Dedifferentiated amniotic fluid mesenchymal stem cell (primary cell): Measurements from ENCODE around the gene GMPPA.
A peak's percentile ranks its signal among the peaks of the same experiment; 100 is the strongest.

Experiments used
- DNase-seq: peaks from one replicate; pipeline ENCODE4 v3.0.0-alpha.2; 2016; ENCODE audit errors: extremely low spot score

The GMPPA gene

DNA sequence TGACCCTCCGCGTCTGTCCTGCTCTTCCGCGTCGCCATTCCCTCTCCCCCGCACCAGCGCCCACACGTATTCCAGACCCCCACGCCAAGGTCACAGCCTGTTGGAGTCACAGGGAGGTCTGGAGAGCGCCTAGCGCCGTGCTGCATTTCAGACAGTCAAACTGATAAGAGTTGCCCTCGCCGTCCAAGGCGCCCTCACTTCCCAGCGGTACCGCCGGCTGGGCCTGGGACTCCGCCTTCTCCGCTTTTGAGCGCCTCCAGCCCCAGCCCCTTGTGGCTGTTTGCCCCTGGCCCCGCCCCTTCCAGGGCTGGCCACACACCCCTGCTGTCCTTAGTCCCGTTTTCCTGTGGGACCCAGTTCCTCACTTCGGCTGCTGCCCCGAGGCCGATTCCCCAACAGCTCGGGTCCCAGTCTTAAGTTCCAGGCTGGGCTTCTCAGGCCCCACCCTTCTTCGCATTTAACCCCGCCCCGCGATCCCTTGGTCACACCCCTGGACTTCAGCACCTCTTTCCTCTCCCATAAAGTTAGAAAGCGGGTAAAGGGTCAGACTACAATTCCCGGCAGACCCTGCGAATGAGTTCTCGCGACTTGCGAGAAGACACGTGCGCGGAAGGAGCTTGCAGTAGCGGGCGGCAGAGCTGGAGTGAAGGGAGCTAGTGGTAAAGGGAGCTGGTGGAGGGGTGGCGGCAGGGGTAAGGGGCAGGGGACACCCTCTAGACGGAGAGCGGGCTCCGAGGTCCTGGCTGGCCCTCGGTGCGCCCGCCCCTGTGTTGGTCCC, at the start of gene GMPPA:
Gene GMPPA (plus strand): TSS at position 612 of the 778 bp plus-strand sequence. CDS start 1,085 bp downstream, outside the sequence.
- DNase-seq = peak; percentile 99

DNA sequence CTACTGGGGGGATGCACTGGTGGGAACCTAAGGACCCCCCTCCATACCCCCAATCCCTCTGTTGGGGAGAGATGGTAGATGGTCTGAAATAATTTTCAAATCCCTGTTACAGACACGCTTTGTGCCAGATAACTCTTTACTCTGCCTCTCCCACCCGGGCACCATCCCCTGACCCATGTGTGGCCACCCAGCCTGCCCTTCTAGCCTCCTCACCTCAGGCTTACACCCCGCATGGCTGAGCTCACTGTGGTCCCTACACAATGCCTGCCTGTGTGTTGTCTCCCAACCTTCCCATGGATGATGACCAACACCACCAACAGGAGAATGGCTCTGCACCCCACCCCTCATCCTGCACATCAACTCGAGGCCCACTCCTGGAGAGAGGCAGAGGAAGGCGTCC, 49.1 kb upstream of the GMPPA start:
- DNase-seq = no peak

DNA sequence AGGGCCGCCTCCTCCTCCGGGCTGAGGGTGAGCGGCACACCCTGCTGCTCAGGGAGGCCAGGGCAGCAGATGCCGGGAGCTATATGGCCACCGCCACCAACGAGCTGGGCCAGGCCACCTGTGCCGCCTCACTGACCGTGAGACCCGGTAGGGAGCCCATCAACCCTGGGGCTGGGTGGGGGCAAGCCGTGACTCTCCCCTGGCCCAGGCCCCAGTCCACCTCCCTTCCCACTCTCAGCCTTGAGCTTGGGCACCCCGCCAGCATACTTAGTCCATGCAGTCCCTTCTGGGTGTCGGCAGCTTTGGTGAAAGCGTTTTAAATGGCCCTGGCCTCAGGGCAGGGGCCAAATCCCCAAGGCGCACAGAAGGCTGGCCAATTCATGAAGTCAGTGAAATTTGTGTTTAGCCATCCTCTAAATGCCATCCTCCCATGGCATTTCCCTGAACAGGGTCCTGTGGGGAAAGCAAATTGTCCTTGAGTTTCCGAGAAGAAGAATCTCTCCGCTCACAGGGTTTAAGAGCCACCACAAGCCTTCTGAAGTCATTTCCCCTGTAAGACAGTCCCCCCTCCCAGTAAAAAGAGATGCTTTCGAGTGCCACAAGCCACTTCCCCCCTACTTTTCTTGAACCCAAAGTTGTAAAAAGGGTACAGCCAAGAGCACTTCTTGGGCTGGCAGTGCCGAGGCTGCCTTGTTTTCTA, 46.9 kb upstream of the GMPPA start:
- no peak for DNase-seq

DNA sequence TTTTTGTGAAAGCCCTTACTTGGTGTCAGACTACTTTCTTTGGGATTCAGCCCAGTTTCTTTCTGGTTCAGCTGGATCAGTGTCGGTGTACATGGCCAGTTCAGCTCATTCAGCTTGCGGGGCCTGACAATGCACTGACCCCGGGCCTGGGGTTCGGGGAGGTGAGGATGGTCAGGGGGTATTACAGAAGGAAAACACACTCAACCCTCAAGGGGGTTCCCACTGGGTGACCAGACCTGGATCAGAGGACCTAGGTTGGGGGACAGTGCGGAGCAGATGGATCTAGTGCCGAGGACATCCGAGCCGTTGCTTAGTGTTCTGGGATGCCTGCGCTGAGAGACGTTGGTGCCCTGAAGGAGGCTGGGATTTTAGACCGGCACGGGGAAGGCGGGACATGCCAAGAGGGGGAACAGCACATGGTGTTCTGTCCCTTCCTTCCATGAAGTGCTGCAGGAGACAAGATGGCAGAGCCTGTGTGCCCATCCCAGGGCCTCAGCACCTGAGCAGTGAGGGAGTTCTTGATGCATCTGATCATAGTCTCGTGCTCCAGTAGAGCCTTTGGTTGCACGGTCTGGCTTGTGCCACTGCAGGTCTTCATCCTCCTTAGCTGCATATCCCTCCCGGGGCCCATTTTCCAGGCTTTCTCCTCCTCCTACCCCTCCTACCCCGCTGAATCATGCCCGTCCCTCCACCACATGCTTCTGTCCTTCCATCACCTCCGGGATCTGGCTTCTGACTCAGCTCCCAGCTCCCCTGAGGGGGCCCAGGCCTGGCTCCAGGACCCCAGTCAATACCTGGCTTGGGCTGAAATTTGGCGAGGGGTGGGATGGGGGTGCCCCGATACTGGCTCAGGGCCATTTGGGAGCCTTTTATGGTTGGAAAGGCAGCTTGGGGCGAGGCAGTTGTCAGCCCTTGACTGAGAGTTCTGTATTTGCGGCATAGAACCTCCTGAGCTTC, 46.1 kb upstream of the GMPPA start:
- peak; percentile 85 for DNase-seq

DNA sequence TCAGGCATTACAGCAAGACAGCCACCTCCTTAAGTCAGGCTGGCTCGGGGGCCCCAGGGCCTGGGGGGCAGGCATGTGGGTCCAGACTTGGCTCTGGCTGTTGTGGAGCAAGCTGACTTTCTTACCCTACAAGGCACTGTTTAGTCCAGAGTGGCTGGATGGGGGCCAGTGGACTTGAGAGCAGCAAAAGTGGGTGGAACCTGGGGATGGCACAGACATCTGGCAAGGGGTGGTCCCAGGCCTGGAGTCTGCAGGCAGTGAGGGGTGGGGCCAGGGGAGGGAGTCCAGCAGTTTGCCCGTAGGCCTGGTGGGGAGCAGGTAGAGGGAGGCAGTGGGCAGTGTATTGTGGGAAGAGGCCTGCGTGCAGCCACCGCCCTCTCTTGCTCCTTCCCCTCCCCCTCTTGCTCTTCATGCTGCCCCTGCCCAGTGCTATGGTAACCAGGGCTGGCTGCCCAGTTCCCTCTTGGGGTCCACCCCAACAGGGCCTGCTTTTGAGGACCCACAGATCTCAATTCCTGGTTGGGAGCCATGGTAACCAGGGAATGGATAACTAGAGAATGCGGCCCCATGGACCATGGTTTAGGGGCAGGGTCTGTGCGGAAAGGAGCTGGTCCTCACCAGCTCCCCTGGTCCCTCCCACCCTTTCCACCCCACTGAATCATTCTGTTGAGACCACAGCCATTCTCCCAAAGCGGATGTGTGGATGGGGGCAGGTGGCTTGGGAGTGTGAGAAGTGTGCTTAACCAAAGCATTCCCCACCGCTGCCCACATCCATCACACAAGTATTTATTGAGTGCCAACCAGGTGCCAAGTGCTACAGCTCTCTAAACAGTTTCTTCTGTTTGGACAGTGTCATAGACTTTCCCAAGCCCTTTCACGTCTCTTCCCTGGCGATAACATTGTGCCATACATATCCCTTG, 44.8 kb upstream of the GMPPA start:
- DNase-seq = peak; percentile 84

DNA sequence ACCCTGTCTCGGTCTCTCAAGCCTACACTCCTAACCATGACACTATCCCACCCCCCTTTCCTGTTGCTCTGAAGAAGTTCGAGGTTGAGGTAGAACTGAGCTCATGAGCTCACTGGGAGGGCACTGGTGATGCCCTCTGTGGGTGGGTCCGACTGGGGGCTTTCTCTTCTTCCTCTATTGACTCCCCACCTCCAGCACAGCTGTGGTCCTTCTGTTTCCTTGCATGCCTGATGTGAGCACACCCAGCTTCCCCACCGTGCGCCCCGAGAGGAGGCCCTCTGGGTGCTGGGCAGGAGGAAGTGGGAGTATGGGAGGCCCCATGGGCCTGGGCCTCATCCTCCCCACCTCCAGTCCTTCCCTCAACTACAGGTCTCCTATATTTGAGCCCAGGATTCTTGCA, 43.1 kb upstream of the GMPPA start:
- no peak for DNase-seq

DNA sequence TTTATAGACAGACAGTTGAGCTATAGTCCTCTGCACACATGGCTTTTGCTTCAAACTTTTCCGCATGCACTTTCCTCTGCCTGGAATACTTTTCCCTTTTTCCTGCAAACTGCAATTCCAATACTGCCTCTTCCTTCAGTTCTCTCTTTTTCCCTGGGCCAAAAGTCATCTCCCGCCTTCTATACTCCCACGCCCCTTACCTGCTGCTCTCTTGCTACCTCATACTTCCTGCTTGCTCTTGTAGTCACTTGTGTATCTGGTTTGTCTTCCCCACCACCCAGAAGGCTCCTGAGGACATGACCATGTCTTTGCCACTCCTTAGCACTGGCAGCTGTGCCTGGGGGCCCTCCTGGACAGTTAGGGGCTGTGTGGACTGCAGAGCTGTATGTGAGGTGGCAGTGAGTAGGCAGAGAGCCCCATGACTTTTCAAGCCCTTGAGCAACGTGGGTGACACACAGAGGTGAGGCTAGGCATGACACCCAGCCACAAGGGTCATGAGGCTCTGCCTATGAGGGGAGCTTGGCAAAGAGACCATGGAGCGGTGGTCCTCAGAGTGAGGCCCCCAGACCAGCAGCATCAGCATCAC, 40.8 kb upstream of the GMPPA start:
- DNase-seq = no peak

DNA sequence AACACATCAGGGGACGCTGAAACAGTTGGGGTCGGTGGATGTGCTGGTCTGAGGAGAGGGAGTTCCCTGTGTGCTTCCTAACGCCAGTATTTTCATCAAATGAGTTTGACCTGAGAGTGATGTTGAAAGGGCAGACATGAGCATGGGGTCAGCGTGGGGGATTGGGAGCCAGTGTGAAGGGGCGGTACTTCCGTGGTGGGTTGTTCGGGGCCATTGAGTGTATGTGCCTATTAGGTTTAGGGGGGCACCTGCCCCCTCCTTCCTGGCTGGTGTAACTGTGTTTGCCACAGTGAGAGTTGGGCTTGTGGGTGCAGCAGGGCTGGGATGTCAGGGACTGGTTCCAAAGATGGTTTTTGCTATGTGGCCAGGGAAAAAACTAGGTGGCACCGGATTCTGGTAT, 39.7 kb upstream of the GMPPA start:
- DNase-seq = no peak

DNA sequence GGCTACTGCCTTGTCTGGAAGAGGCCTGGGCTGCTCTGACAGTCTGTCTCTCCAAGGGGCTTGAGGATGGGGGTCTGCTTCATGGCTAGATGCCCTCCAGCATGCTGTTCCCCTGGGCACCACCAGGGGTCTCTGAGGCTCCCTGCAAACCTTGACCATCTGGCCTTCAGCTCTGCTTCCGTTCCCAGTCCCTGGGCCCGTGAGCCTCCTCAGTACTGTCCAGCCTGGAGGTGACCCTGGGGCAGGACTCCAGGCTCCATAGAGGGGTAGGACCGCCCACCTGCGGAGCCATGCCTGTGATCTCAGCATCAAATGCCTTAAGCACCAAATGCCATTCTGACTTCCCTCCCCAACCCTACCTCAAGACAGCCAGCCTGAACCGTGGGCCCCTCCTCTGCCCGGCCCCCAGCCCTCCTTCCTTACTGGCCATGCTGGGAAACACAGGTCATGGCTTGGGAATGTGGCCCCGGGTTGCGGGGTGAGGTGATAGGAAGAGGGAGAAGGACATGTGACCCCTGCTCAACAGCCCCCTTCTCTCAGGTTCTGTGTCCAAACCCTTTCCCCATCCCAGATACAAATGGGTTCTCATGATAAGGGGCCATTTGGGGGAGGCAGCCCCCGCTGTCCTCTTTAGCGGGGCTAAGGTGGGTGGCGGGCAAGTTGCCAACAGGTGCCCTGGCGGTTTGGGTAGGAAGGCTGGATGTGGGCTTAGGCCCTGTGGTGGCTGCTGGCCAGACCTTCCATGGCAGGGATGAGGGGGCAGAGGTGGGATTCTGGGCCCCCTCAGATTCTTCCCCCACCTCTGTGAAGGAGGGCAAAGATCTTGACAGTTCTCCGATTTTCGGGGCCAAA, 39.0 kb upstream of the GMPPA start:
- peak; percentile 50 for DNase-seq

DNA sequence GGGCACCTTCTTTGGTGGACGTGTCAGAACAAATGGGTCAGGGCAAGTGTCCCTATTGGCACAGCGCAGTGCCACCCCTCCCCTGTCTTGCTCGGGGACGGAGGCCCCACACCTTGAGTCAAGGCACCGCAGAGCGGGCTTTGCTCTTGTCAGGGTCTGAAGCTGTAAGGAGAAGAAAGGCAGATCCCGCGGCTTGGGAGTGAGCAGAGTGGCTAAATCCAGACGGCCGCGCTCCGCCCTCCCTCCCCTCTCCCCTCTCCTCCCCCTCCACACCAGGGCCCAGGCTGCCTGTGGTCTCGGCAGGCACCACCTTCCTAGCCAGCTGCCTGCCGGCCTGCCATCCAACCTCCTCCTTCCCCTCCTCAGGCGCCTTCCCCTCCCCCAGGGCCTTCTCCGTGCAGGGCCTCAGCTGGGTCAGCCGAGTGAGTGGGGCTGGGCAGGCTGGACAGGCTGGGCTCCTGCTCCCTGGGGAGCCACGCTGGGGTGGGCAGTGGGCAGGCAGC, 38.2 kb upstream of the GMPPA start:
- peak; percentile 57 for DNase-seq

DNA sequence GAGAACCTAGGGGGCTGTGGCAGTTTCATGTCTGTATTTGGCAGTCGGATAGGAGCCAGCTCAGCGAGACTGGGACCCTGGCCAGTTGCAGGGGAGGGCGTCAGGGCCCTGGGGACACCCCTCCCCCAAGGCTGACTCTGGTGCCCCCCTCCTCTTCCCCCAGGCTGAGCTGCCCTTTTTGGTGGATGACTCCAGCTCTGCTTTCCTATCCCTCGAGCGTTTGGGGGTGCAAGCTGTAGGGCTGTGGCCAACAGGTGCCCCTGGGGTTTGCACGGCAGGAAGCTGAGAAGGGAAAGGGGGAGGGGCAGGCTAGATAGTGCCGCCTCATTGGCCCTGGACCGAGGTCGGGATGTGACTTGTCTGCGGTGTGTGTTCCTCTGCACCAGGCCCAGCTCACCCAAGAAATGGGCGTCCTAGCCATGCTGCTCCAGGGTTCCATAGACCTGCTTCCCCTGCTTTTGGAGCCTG, 37.6 kb upstream of the GMPPA start:
- no peak for DNase-seq

DNA sequence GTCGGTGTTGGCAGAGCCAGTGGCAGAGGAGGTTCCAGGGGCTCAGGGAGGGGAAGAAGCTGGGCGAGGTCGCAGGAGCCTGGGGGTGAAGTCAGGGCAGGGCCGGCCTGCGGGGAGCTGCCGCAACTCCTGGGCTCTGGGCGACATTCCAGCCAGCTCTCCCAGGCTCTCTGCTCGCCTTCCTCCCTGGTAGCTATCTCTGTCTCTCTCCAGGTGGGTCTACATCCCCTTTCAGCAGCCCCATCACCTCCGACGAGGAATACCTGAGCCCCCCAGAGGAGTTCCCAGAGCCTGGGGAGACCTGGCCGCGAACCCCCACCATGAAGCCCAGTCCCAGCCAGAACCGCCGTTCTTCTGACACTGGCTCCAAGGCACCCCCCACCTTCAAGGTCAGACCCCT, 37.0 kb upstream of the GMPPA start:
- no peak for DNase-seq

DNA sequence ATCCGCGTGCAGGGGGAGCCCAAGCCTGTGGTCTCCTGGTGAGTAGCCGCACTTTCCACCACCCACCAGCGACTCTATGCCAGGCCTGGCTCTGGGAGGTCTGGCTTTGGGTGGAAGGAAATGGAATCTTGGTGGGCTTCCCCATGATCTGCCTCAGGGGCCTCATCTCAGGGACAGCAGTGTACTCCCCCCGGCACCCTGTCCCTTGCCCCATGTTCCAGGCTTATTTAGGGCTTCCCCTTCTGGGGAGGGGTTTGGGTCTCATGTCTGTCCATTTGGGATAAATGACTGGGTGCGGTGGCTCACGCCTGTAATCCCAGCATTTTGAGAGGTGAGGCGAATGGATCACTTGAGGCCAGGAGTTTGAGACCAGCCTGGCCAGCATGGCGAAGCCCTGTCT, 36.3 kb upstream of the GMPPA start:
- no peak for DNase-seq

DNA sequence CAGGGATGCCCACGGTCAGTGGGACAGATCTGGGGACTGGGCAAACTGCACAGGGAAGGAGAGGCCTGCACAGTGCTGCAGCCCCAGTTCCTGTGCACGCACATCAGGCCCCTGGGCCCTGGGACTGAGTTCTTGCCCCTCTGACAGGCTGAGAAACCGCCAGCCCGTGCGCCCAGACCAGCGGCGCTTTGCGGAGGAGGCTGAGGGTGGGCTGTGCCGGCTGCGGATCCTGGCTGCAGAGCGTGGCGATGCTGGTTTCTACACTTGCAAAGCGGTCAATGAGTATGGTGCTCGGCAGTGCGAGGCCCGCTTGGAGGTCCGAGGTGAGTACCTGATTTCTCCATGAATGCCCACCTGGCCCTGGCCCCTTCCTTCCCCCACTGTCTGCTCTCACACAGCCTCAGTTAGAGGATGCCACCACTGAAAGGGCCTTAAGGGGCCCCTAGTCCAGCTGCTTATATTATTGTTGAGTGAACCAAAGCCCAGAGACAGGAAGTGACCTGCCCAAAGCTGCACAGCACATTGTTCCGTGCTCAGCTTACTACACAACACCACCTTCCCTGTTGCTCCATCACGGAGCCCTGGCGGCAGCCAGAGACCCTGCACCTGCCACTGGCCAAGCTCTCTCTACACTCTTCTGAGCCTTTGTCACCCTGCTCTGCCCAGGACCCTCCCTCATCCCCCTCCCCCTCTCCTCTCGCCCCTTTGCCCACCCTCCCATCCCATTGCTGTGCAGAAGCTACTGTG, 34.2 kb upstream of the GMPPA start:
- DNase-seq = no peak

DNA sequence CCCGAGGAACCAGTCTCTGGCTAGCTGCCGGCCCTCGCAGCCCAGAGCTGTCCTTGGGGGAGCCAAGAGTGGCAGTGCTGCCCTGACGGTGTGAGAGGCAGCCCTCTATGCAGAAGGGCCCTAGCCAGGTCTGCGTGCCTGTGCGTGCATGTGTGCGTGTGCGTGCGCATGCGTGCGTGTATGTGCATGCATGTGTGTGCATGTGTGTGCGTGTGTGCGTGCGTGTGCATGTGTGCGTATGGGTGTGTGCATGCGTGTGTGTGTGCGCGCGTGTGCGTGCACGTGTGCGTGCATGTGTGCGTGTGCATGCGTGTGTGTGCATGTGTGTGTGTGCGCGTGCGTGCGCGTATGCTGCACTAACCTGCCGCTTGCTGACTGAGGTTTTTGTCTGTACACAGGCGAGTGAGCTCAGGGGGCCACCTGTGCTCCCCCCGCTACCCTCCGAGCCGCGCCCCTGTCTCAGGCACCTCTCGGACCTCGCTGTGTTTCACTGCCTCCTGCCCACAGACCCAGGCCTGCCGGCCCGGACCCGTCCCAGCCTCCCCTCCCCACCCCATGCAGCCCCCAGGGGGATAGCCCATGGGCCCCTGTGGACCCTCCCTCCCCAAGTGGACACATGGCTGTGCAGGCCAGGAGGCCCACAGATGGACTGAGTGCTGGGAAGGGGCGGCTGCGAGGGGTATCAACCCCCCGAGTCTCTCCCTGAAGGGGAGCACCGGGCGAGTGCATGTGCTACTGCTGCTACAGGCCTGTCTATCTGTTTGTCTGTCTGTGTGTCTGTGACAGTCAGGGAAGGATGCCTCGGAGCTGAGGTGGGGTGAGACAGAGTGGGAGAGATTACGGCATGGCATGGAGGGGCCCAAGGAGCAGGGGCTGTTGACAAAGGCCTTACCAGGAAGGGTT, 32.8 kb upstream of the GMPPA start:
- DNase-seq = no peak

DNA sequence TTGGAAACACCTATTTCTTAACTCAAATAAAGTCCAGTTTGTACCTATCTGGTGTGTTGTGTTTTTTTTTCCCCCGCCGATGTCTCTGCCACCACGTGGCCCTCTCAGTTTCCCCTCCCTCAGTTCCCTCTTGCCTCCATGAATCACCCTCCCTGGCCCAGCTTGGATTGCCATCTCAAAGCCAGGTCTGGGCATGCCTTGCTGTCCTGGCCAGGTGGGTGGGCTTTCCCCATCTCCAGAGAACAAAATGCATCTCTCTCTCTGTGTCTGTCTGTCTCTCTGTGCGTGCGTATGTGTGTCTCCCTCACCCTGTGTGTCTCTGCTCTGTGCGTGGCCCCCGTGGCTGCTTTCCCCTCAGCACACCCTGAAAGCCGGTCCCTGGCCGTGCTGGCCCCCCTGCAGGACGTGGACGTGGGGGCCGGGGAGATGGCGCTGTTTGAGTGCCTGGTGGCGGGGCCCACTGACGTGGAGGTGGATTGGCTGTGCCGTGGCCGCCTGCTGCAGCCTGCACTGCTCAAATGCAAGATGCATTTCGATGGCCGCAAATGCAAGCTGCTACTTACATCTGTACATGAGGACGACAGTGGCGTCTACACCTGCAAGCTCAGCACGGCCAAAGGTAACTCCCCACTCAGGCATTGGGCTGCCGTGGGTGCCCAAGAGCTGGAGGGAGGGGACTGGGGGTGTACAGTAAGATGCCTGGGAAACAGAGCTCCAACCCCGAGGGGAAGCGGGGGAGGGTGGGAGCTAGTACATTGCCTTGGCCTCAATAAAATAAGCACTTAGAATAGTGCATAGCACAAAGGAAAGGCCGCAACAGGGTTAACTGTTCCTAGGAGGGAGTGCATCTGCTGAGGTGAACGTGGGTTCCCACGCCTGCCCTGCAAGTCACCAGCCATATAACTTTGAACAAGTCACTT, 31.6 kb upstream of the GMPPA start:
- DNase-seq = no peak

DNA sequence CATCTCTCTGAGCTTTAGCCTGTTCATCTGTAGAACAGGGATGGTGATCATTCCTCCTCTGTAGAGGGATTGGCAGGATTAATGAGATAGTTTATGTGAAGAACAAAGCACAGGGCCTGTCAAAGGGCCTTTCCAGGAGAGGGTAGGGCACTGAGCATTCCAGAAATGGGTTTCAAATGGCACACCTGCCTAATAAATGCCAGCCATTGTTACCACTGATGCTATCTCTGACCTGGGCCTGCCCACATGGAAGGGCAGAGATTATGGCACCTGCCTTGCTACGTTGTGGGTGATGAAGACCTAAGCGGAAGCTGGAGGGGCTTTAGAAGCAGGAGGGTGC, 31.0 kb upstream of the GMPPA start:
- DNase-seq = no peak
